Thymus (tissue), 11 donors: ENCODE results near the gene INTS12. TPM values are rescaled to one million over a fixed set of nuclear protein-coding genes. Genes with fewer than 3 reads are reported as not detected.

ENCODE experiments used
- DNase-seq, 9 donors: peaks; one replicate each; pipeline ENCODE4 v3.0.0-alpha.2; 2013; ENCODE audit warnings: low spot score in 9 of 9, low read depth in 6 of 9, missing footprints in 1 of 9
- H3K27ac ChIP-seq, 2 donors: one replicate each; pipeline ENCODE4 v1.5.1; 2013; ENCODE audit warnings: control low read depth in 1 of 2, low read depth in 1 of 2, low read length in 1 of 2, mild to moderate bottlenecking in 1 of 2, moderate library complexity in 1 of 2
- H3K27me3 ChIP-seq, 2 donors: one replicate each; pipeline ENCODE4 v1.5.1; 2013; ENCODE audit warnings: low read length in 1 of 2; ENCODE audit not compliant: control insufficient read depth in 2 of 2, insufficient read depth in 1 of 2
- H3K36me3 ChIP-seq, 2 donors: one replicate each; pipeline ENCODE4 v1.5.1; 2013; ENCODE audit warnings: low read length in 1 of 2, mild to moderate bottlenecking in 1 of 2, moderate library complexity in 1 of 2; ENCODE audit not compliant: control insufficient read depth in 2 of 2, insufficient read depth in 2 of 2
- H3K4me1 ChIP-seq, 2 donors: one replicate each; pipeline ENCODE4 v1.5.1; 2013; ENCODE audit warnings: low read length in 2 of 2; ENCODE audit not compliant: control insufficient read depth in 2 of 2, insufficient read depth in 2 of 2
- H3K4me3 ChIP-seq, 2 donors: one replicate each; pipeline ENCODE4 v1.5.1; 2013; ENCODE audit warnings: low read length in 2 of 2, control low read depth in 1 of 2, mild to moderate bottlenecking in 1 of 2
- H3K9me3 ChIP-seq, 2 donors: one replicate each; pipeline ENCODE4 v1.5.1; 2013; ENCODE audit warnings: low read length in 1 of 2, mild to moderate bottlenecking in 1 of 2; ENCODE audit not compliant: control insufficient read depth in 2 of 2, insufficient read depth in 1 of 2
- WGBS: extraction: QIAGEN DNeasy Blood & Tissue Kit; methylation state at CpG from one replicate; pipeline ENCODE4 v1.1.7; 2013; 5-methylcytosine and 5-hydroxymethylcytosine counted together
- polyA plus RNA-seq: library from polyadenylated mRNA; stranded (reverse); fragments of 200-250 nt; gene quantifications from one replicate; pipeline ENCODE4 v1.2.3, GENCODE V29; 2013
- total RNA-seq: library from RNA; stranded (reverse); fragments of 120-200 nt; gene quantifications from one replicate; pipeline ENCODE4 v1.2.4, GENCODE V29; 2013
- donor health status: healthy.

The INTS12 gene
- total and polyA plus RNA-seq, 2 donors, result 18.9 to 24.7 TPM

DNA sequence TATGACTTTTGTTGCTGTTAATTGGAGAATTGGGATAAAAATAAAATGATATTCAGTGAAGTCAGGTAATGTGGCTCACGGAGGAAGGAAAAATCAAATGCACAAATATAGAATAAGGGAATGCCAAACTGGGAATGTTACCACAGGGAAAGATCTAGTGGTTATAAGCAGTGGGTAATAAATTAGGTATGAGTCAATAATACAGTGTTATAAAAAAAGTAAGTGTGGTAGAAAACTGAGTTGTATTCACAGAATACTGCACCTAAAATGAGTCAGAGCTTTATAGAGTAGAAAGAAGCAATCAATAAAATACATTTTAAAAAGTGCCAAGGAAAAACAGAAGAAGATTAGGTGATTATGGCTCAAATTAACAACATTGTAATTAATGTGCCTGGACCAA lies 34.5 kb downstream of the INTS12 start:
- 98% methylated on average over 1 of the region's 1 CpG for WGBS
- Histone ChIP-seq H3K4me3 (no peak overlapping the region), H3K9me3 (no peaks in the 10 kb centered on the region), H3K27me3 (no peaks in the 10 kb centered on the region), H3K4me1 (no peaks in the 10 kb centered on the region), H3K27ac (no peak overlapping the region), H3K36me3 (no peaks in the 10 kb centered on the region)
- no peak for DNase-seq

DNA sequence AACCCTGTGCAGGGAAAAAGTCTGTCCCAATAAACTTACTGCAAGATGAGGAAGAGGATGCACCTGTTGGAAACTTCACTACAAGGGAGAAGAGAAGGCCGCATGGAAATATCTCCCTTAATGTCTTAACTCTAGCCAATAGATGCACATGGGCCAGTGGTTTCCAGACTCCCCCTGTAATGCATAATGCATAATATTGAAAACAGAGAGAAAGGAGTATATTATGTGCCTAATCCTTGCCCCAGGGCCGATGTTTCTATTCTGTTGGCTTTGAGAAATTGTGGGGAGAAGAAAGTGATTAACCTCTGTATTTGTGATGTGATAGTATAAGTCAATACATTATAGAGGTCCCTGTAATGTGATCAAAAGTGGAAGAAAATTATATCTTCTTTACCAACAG lies 37.2 kb downstream of the INTS12 start:
- 88% methylated on average over 2 of the region's 2 CpGs for WGBS
- Histone ChIP-seq H3K36me3 (no peaks in the 10 kb centered on the region), H3K27ac (no peak overlapping the region), H3K4me1 (no peaks in the 10 kb centered on the region), H3K4me3 (no peak overlapping the region), H3K27me3 (no peaks in the 10 kb centered on the region), H3K9me3 (no peaks in the 10 kb centered on the region)
- DNase-seq, result no peak

DNA sequence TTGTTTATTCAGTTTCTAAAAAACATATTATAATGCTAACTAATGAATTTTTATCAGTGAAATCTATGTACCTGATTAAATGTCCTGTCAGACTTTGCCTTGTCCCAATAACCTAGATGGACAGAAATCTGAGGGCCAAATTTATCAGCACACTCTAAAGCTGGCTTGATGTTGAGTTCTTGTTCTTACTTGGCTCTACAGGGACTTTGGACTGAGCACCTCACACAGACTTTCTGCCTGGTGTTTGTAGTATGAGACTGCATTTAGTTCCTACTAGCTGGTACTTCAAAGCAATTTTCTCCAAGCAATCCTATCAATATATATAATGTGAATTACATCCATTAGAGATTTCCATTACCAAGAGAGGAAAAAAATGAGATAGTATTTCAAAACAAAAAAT lies 37.8 kb downstream of the INTS12 start:
- Histone ChIP-seq H3K9me3 (no peaks in the 10 kb centered on the region), H3K4me1 (no peaks in the 10 kb centered on the region), H3K4me3 (no peak overlapping the region), H3K27me3 (no peaks in the 10 kb centered on the region), H3K27ac (no peak overlapping the region), H3K36me3 (no peaks in the 10 kb centered on the region)
- DNase-seq, result no peak

DNA sequence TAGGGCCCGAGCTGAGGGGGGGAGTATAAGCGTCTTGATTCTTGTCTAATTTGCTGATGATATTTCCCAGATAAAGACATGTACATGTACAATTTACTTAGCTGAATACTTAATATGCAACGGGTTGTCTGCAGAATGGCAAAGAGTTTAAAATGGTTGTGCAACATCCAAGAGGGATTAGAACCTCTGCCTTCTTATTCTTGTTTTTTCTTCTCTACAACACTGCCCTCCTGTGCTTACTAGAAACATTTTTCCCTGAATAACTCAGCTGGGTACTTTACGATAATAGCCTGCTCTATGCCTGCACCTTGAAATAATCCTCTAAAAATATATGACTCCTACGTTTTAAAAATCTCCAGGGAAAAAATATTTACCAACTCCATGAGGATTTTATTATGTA lies 41.8 kb downstream of the INTS12 start:
- H3K27me3 ChIP-seq, result no peaks in the 10 kb centered on the region
- peak in 1 of 9 donors; percentile 5 for DNase-seq
- 73% methylated on average over 5 of the region's 5 CpGs for WGBS
- no peak overlapping the region for H3K4me3 ChIP-seq
- H3K36me3 ChIP-seq, result no peaks in the 10 kb centered on the region
- H3K27ac ChIP-seq, result no peak overlapping the region
- no peaks in the 10 kb centered on the region for H3K9me3 ChIP-seq
- H3K4me1 ChIP-seq, result no peaks in the 10 kb centered on the region

DNA sequence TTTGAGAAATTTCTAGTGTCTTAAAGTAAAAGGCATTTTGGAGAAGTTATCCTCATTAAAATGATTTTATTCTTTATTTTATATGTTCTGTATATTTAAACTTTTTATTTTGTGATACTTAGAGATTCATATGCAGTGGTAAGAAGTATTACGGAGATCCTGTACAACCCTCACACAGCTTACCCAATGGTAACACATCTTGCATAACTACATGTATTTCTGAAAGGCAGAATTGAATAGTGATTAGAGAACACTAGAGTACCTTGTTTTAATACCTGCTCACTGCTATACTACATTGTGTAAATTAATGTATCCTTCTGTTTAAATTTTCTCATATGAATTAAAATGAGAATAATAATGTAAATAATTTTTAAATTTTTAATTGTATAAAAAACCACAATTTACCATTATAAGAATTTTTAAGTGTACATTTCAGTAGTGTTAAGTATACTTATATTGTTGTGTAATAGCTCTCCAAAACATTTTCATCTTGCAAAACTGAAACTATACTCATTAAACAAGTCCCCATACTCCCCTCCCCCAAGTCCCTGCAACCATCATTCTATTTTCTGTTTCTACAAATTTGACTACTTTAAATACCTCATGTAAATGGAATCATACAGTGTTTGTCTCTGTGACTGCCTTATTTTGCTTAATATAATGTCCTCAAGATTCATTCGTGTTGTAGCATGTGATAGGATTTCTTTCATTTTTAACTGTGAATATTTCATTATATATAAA lies 45.4 kb downstream of the INTS12 start:
- no peaks in the 10 kb centered on the region for H3K36me3 ChIP-seq
- no peak for DNase-seq
- WGBS, result 96% methylated on average over 2 of the region's 2 CpGs
- no peak overlapping the region for H3K27ac ChIP-seq
- H3K27me3 ChIP-seq, result no peaks in the 10 kb centered on the region
- no peaks in the 10 kb centered on the region for H3K9me3 ChIP-seq
- H3K4me3 ChIP-seq, result no peak overlapping the region
- H3K4me1 ChIP-seq, result no peaks in the 10 kb centered on the region

DNA sequence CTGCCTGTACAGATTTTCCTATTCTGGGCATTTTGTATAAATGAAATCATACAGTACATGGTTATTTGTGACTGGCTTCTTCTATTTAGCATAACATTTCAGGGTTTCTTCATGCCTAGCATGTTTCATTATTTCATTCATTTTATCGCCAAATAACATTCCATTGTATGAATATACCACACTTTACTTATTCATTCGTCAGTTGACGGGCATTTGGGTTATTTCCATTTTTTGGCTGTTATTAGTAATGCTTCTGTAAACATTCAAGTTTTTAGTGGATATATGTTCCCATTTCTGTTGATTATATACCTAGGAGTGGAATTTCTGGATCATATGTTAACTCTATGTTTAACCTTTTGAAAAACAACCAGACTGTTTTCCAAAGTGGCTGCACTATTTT lies 47.5 kb downstream of the INTS12 start:
- no peak for DNase-seq
- H3K36me3 ChIP-seq, result no peaks in the 10 kb centered on the region
- H3K9me3 ChIP-seq, result no peaks in the 10 kb centered on the region
- no peak overlapping the region for H3K4me3 ChIP-seq
- 97% methylated on average over 3 of the region's 3 CpGs for whole genome bisulfite sequencing
- H3K4me1 ChIP-seq, result no peaks in the 10 kb centered on the region
- H3K27ac ChIP-seq, result no peak overlapping the region
- no peaks in the 10 kb centered on the region for H3K27me3 ChIP-seq

DNA sequence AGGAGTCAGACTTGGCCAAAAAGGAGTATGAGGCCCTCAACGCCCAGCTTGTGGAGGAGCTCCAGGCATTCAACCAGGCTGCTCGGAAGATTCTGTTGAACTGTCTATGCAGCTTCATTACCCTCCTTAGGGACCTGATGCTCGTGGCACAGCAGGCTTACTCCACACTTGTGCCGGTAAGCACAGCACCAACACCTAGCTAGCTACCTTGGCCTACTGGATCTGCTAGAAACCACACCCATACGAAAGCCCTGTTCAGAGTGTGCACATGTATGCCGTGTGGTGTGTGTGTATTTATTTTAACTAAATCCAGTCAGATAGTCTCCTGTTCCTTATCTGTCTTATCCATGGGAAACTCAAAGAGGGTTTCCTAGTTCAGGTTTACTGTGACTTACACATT lies 49.3 kb downstream of the INTS12 start:
- Histone ChIP-seq H3K27ac (no peak overlapping the region), H3K27me3 (no peaks in the 10 kb centered on the region), H3K36me3 (no peaks in the 10 kb centered on the region), H3K4me3 (no peak overlapping the region), H3K9me3 (no peaks in the 10 kb centered on the region), H3K4me1 (no peaks in the 10 kb centered on the region)
- WGBS, result 96% methylated on average over 6 of the region's 6 CpGs
- no peak for DNase-seq

DNA sequence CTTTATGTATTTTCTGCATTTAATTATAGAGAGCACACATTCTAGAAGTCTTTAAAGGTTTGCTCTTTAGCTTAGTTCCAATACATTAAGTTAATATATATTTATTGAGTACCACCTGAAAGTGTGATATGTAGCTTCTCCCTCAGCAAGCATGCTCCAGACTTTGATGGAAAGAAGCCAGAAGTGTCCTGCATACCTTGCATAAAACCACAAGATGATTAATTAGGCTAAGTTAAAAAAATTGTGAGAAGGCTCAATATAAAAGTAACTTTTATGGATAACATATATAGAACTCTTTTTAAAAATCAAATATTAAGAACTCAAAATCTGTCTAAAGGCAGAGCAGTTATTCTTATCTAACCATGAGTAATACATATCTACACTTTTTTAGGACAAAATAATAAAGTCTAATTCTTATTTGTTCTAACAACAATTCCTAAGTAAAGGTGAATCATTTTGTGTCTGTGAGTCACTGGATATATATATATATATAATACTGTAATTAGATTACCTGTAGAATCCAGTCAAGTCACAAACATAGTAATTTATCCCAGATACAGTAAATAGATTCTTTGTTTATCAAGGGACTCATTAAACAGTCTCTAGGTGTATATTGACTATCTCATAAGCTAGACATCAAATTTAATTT lies 51.2 kb downstream of the INTS12 start:
- Histone ChIP-seq H3K27ac (no peak overlapping the region), H3K36me3 (no peaks in the 10 kb centered on the region), H3K27me3 (no peaks in the 10 kb centered on the region), H3K9me3 (no peaks in the 10 kb centered on the region), H3K4me3 (no peak overlapping the region), H3K4me1 (no peaks in the 10 kb centered on the region)
- no peak for DNase-seq

DNA sequence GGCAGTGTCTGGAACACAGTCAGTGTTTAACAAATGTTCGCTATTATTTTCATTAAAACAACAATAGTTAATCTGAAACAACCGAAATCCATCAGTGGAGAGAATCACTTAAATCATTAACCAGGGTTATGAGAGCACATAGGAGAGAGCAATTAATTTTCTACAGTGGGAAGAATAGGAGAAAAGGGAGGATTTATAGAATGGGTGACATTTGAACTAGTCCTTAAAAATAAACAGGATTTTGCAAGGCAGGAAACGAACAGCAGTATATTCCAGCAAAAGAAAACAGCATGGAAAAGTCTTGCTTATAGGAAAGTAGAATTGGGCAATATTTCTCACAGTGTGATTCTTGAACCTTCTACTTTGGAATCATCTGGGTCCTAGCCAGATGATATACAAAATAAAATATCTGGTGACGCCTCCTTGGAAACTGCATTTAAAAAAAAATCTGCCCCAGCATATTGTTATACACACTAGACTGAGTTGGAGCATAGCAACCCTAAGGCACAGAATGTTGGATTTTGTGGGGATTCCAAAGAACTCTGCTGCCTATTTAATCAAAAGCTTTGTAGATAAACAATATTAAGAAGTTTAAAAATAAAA lies 56.1 kb downstream of the INTS12 start:
- 93% methylated on average over 4 of the region's 4 CpGs for WGBS
- Histone ChIP-seq H3K4me1 (no peaks in the 10 kb centered on the region), H3K27ac (no peak overlapping the region), H3K9me3 (no peaks in the 10 kb centered on the region), H3K27me3 (no peaks in the 10 kb centered on the region), H3K36me3 (no peaks in the 10 kb centered on the region), H3K4me3 (no peak overlapping the region)
- no peak for DNase-seq
